K562 (cell line): ENCODE results near the gene CDX1. TPM values are rescaled to one million over a fixed set of nuclear protein-coding genes. Genes with fewer than 3 reads are reported as not detected.

Experiments
- CBX3 ChIP-seq, 2 experiments: IDR thresholded peaks; 1 replicate in 1 of 2; 2 replicates in 1 of 2; pipeline ENCODE4 v1.6.1; 2012; ENCODE audit warnings: inconsistent platforms in 2 of 2, low read length in 2 of 2, borderline replicate concordance in 1 of 2, control low read depth in 1 of 2
- CC2D1A ChIP-seq: fragments of 450-650 bp; IDR thresholded peaks from 2 replicates; pipeline ENCODE4 v1.6.1; 2017; ENCODE audit warnings: mild to moderate bottlenecking
- CEBPG ChIP-seq, 3 experiments: fragments of 200-800 bp in 1 of 3; sonication (Bioruptor generic) in 1 of 3; sonication (generic) in 1 of 3; formaldehyde crosslinking in 1 of 3; IDR thresholded peaks in 2 of 3; conservative IDR thresholded peaks in 1 of 3; 2 replicates each; pipeline versions ENCODE4 v1.6.1 to v1.8.0; 2016 to 2022; ENCODE audit warnings: missing compliant biosample characterization in 2 of 3, missing genetic modification characterization in 2 of 3, mild to moderate bottlenecking in 1 of 3, missing genetic modification reagents in 1 of 3
- EGR1 ChIP-seq: fragments of 450-650 bp; conservative IDR thresholded peaks from 2 replicates; pipeline ENCODE4 v1.6.1; 2017; ENCODE audit warnings: mild to moderate bottlenecking
- GABPB2 ChIP-seq: fragments of 250-450 bp; sonication (Bioruptor Pico); conservative IDR thresholded peaks from 2 replicates; pipeline ENCODE4 v1.5.1; 2021; ENCODE audit warnings: mild to moderate bottlenecking
- HIVEP1 ChIP-seq: fragments of 250-450 bp; sonication (Bioruptor Pico); IDR thresholded peaks from 2 replicates; pipeline ENCODE4 v1.4.0; 2020; ENCODE audit warnings: mild to moderate bottlenecking
- HLTF ChIP-seq: fragments of 450-650 bp; IDR thresholded peaks from 2 replicates; pipeline ENCODE4 v1.6.1; 2016
- MYC ChIP-seq, 2 experiments: fragments of 250-450 bp in 1 of 2; sonication (Bioruptor Pico) in 1 of 2; IDR thresholded peaks; 2 replicates each; pipeline versions ENCODE4 v1.5.1 to v1.6.1; 2012 to 2021; ENCODE audit warnings: low read depth in 2 of 2, borderline replicate concordance in 1 of 2, improper control_type of control experiment in 1 of 2, low read length in 1 of 2, mild to moderate bottlenecking in 1 of 2, moderate library complexity in 1 of 2
- NFATC3 ChIP-seq: fragments of 450-650 bp; IDR thresholded peaks from 2 replicates; pipeline ENCODE4 v1.6.1; 2017; ENCODE audit warnings: mild to moderate bottlenecking
- NFE2L1 ChIP-seq: fragments of 450-650 bp; IDR thresholded peaks from 2 replicates; pipeline ENCODE4 v1.6.1; 2016; ENCODE audit warnings: missing genetic modification characterization, low read depth, mild to moderate bottlenecking, missing compliant biosample characterization, moderate library complexity, borderline replicate concordance
- SMC3 ChIP-seq: conservative IDR thresholded peaks from 2 replicates; pipeline ENCODE4 v1.6.1; 2011; ENCODE audit warnings: low read depth, low read length, improper control_type of control experiment; ENCODE audit not compliant: insufficient read depth
- TEAD1 ChIP-seq, 2 experiments: fragments of 450-650 bp in 1 of 2; sonication (generic) in 1 of 2; formaldehyde crosslinking; IDR thresholded peaks; 2 replicates each; pipeline versions ENCODE4 v1.4.0 to v1.8.0; 2020 to 2022; ENCODE audit warnings: mild to moderate bottlenecking in 2 of 2, missing genetic modification reagents in 1 of 2
- VEZF1 ChIP-seq: fragments of 200-800 bp; sonication (Bioruptor generic); IDR thresholded peaks from 2 replicates; pipeline ENCODE4 v1.6.1; 2017; ENCODE audit warnings: missing genetic modification characterization, missing compliant biosample characterization
- ZC3H11A ChIP-seq: IDR thresholded peaks from 2 replicates; pipeline ENCODE4 v1.6.1; 2012; ENCODE audit warnings: low read depth, low read length, improper control_type of control experiment
- ZKSCAN8 ChIP-seq: fragments of 200-800 bp; sonication (Bioruptor generic); IDR thresholded peaks from 2 replicates; pipeline ENCODE4 v1.6.1; 2016; ENCODE audit warnings: missing genetic modification characterization, missing compliant biosample characterization
- ZNF134 ChIP-seq: fragments of 250-450 bp; sonication (Bioruptor Pico); conservative IDR thresholded peaks from 2 replicates; pipeline ENCODE4 v1.4.0; 2020
- polyA plus RNA-seq, 8 experiments: library from polyadenylated mRNA; depleted of rRNA in 4 of 8; stranded (reverse) in 5 of 8; unstranded in 3 of 8; fragments of >200 nt; fragmentation: Nextera tagmentation in 2 of 8; fragmentation: Illumina TruSeq in 1 of 8; extraction: Ambion mirVana in 2 of 8; extraction: Trizol in 1 of 8; gene quantifications; 2 replicates each; pipeline versions ENCODE4 v1.2.1 to v1.2.3, GENCODE V29; 2011 to 2014; ENCODE audit warnings: inconsistent platforms in 1 of 8, missing spikeins in 1 of 8
- total RNA-seq, 7 experiments: library from RNA; depleted of rRNA in 6 of 7; stranded (reverse); fragments of >200 nt in 6 of 7; fragmentation: Illumina TruSeq in 2 of 7; extraction: Trizol in 2 of 7; gene quantifications; 2 replicates each; pipeline versions ENCODE4 v1.2.1 to v1.2.3, GENCODE V29; 2011 to 2021; ENCODE audit warnings: low replicate concordance in 1 of 7
- TF ChIP-seq, protein P1 (sequence below), 2 experiments: fragments of 200-800 bp in 1 of 2; sonication (Bioruptor generic) in 1 of 2; sonication (generic) in 1 of 2; formaldehyde crosslinking in 1 of 2; IDR thresholded peaks in 1 of 2; conservative IDR thresholded peaks in 1 of 2; 2 replicates each; pipeline versions ENCODE4 v1.5.0 to v1.6.1; 2016 to 2020; ENCODE audit warnings: missing compliant biosample characterization in 1 of 2, missing genetic modification characterization in 1 of 2, missing genetic modification reagents in 1 of 2
- TF ChIP-seq, protein P2 (sequence below): sonication (generic); formaldehyde crosslinking; IDR thresholded peaks from 2 replicates; pipeline ENCODE4 v1.9.0; 2022; ENCODE audit warnings: mild to moderate bottlenecking, missing genetic modification reagents
- TF ChIP-seq, protein P3 (sequence below): fragments of 250-450 bp; sonication (Bioruptor Pico); IDR thresholded peaks from 2 replicates; pipeline ENCODE4 v1.4.0; 2020; ENCODE audit warnings: mild to moderate bottlenecking, moderate library complexity, borderline replicate concordance

CDX1 gene
- total and polyA plus RNA-seq, 9 of the 15 experiments (the other 6 are each of a cell fraction or from before 2014, with no cell fraction given) = 0.06 to 0.16 TPM; not detected in 7

GRCh38 chr5:150129813-150130492 is 36.6 kb upstream of the CDX1 start (continued):
- TF ChIP-seq EGR1 (peak; percentile 51), SMC3 (peak; percentile 94), GABPB2 (no peak), NFATC3 (no peak), CBX3 (IDR thresholded peaks at IDR 0.05; ENCODE audit: borderline replicate concordance in 1 of 2, low read length in 2 of 2) (peak in 1 of 2 experiments; percentile 66; a peak in 1 of 3 replicates), HIVEP1 (CRISPR knock-in tag) (no peak), VEZF1 (CRISPR knock-in tag) (no peak), ZC3H11A (no peak), ZNF134 (CRISPR knock-in tag) (no peak), HLTF (no peak), NFE2L1 (tag) (no peak), MYC (IDR thresholded peaks at IDR 0.05; ENCODE audit: low read depth, low read length) (peak; percentile 48; the same call in 1 of the 2 replicates), MYC (CRISPR knock-in tag; IDR thresholded peaks at IDR 0.05; ENCODE audit: borderline replicate concordance, low read depth) (no peak), CEBPG (CRISPR knock-in tag; IDR thresholded peaks at IDR 0.05) (peak; percentile 95), CEBPG (tag; conservative IDR thresholded peaks at IDR 0.05 in 1 of 2, IDR thresholded peaks at IDR 0.05 in 1 of 2) (peak; percentile 90 to 92), TEAD1 (CRISPR knock-in tag; IDR thresholded peaks at IDR 0.05) (peak in 1 of 2 experiments; percentile 66; a peak in 1 of 4 replicates), CC2D1A (peak; percentile 81), ZKSCAN8 (CRISPR knock-in tag) (no peak)
- TF ChIP-seq, protein P1, sequence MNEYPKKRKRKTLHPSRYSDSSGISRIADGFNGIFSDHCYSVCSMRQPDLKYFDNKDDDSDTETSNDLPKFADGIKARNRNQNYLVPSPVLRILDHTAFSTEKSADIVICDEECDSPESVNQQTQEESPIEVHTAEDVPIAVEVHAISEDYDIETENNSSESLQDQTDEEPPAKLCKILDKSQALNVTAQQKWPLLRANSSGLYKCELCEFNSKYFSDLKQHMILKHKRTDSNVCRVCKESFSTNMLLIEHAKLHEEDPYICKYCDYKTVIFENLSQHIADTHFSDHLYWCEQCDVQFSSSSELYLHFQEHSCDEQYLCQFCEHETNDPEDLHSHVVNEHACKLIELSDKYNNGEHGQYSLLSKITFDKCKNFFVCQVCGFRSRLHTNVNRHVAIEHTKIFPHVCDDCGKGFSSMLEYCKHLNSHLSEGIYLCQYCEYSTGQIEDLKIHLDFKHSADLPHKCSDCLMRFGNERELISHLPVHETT (CRISPR knock-in tag; conservative IDR thresholded peaks at IDR 0.05 in 1 of 2, IDR thresholded peaks at IDR 0.05 in 1 of 2) = no peak
- TF ChIP-seq, protein P2, sequence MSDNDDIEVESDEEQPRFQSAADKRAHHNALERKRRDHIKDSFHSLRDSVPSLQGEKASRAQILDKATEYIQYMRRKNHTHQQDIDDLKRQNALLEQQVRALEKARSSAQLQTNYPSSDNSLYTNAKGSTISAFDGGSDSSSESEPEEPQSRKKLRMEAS (CRISPR knock-in tag) = peak; percentile 96
- TF ChIP-seq, protein P3, sequence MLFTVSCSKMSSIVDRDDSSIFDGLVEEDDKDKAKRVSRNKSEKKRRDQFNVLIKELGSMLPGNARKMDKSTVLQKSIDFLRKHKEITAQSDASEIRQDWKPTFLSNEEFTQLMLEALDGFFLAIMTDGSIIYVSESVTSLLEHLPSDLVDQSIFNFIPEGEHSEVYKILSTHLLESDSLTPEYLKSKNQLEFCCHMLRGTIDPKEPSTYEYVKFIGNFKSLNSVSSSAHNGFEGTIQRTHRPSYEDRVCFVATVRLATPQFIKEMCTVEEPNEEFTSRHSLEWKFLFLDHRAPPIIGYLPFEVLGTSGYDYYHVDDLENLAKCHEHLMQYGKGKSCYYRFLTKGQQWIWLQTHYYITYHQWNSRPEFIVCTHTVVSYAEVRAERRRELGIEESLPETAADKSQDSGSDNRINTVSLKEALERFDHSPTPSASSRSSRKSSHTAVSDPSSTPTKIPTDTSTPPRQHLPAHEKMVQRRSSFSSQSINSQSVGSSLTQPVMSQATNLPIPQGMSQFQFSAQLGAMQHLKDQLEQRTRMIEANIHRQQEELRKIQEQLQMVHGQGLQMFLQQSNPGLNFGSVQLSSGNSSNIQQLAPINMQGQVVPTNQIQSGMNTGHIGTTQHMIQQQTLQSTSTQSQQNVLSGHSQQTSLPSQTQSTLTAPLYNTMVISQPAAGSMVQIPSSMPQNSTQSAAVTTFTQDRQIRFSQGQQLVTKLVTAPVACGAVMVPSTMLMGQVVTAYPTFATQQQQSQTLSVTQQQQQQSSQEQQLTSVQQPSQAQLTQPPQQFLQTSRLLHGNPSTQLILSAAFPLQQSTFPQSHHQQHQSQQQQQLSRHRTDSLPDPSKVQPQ (CRISPR knock-in tag) = no peak
